GM19328 (cell line): ENCODE measurements around the gene PTPRD.

Experiments
- ATAC-seq: cut with Tn5 transposase; IDR thresholded peaks from one replicate; pipeline ENCODE4 v1.9.1; 2021; ENCODE audit warnings: mild to moderate bottlenecking, moderate library complexity; ENCODE audit not compliant: unreplicated experiment

The PTPRD gene

GRCh38 chr9:8637626-8638025 is 1975.2 kb downstream of the PTPRD start:
- no peak for ATAC-seq

DNA sequence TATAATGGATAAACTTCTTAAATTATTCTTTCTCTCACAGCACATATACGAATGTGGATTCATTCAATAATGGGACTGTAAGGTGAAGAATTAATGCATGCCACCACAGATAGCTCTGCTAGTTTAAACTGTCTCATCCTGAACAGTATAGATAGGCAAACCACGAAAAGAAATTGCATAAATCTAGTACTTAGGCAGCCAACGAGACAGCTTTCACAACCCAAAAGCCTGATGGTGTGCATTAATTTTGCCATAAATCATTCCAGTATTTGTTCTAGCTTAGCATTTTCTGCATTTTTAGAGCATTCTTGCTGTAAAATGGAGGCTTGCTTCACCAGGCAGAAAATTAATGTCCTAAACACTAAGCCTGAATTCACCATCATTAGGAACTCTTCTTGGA is 1979.0 kb downstream of the PTPRD start:
- no peak for ATAC-seq

DNA sequence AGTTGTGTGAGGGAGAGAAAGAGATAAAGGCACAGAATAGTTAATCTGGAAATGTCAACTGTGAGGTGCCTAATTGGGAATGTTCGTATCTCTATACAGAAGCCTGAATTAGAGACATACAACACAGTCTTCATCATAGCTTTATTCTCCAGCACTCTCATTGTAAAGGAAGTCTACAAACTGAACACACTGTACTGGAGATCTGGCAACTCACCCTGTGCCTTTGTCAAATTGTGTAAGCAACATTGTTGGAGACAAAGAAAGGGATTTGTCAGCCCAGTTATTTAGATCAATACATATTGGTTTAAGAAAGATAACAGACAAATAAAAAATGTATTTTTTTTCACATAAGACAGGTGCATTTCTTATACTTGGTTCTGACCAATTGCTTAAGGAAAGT is 1980.3 kb downstream of the PTPRD start:
- no peak for ATAC-seq

GRCh38 chr9:8628791-8629190 is 1984.0 kb downstream of the PTPRD start:
- ATAC-seq, result no peak

DNA sequence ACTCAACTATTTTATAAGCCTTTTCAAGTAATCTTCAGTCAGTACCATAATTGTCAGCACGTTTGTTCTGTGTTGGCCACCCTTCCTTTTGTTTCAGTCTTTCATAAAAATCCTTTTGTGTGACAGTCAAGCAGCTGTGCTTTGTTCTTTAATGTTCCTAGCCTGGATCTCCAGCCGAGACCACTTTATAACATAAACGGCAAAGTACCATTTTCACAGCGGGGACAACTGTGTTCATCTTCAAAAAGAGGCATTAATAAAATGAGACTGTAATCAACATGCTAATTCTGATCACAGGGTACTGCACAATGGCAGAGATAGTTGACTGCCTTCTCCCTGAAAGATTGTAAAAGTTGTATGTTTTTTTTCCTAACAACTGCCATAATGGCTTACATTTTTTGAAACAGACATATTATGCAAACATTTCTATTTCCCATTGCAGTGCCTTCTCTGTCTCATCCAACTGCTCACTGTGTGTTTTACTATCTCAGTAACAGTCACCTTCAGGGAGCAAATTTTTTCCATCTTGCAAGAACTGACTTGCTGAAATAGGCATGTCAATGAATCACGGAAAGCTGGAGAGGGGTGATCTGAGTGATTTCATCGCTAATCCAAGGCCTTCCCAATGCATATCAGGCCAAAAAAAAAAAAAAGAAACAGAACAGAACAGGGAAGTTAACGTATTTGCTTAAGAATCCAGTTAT is 1984.7 kb downstream of the PTPRD start:
- ATAC-seq, result no peak

- ATAC-seq, result no peak
These were observed 1989.9 kb downstream of the PTPRD start for GRCh38 chr9:8622871-8623270.

DNA sequence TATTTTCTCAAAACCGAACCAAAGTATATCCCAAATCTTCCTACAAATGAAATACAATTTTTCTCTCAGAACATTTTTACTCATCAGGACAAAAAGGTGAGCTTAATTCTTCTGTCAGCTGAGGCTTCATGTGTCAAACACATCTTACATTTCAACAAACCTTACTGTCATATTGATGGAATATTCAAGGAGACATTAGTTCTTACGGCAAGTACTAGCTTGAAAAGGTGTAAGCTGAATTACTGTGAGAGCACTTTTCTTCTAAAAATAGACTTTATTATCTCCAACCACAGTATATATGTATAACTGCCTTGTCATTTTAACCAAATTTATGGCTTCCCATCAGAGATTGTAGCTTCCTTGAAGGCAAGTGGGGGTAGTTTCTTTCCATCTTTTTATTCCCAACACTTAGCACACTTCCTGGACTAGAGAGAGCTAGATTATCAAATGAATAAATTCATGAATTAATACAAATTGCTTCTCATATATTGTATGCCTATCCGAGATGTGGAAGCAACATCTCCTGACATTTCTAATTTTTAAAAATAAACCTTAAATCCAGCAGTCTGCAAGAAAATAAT is 1990.5 kb downstream of the PTPRD start:
- ATAC-seq, result no peak

- ATAC-seq, result no peak
These were observed 1991.4 kb downstream of the PTPRD start for GRCh38 chr9:8621416-8621815.

DNA sequence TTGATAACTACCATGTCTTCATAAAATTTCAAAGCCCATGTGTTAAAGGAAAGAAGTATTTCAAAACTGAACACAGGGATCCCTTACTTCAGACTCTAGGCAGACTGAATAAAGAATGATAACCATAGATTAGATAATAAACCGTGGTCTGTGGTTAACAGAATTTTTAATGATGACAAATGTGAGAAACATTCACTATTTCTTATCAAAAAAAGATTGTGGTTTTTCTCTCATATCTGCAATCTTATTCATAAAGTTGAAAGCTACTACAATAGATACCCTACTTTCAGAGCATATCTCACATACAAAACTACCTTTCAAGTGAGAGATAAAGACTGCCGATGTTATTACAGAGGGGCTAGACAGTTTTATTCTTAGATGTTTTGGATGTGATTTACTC is 1996.4 kb downstream of the PTPRD start:
- ATAC-seq, result no peak

GRCh38 chr9:8614926-8615440 is 1997.8 kb downstream of the PTPRD start:
- no peak for ATAC-seq

GRCh38 chr9:8613346-8613825 is 1999.4 kb downstream of the PTPRD start:
- no peak for ATAC-seq

- no peak for ATAC-seq
These were observed 2001.6 kb downstream of the PTPRD start for GRCh38 chr9:8611153-8611552.

GRCh38 chr9:8610256-8610655 is 2002.5 kb downstream of the PTPRD start:
- no peak for ATAC-seq

- ATAC-seq, result no peak
These were observed 2007.7 kb downstream of the PTPRD start for GRCh38 chr9:8605096-8605495.

GRCh38 chr9:8604201-8604600 is 2008.6 kb downstream of the PTPRD start:
- ATAC-seq, result no peak

DNA sequence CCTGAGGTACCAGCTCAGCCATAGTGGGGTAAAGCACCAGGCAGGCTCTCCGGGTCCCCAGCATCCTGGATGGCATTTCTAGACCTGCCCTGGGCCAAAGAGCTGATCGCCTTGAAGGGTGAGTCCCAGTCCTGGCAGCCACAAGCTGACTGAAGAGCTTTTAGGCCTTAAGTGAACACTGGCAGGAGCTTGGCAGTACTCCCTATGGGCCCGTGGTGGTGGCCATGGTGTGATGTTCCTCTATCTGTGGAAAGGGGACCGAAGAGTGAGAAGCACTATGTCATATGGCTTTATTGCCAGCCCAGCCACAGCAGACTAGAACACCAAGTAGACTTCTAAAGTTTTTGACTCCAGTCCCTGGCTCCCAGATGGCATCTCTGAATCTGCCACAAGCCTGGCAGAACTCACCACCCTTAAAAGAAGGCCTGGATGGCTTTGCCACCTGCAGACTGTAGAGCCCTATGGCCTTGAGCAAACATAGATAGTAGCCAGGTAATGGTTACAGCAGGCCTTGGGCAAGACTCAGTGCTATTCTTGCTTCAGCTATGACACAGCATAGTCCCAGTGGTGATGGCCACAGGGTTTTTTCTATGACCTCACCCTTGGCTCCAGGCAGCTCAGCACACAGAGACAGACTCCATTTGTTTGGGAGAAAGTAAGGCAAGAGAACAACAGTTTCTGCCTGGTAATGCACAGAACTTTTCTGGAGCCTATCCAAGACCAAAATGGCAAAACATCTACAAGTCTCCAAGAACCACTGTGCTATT is 2011.7 kb downstream of the PTPRD start:
- no peak for ATAC-seq

- no peak for ATAC-seq
These were observed 2012.9 kb downstream of the PTPRD start for GRCh38 chr9:8599937-8600336.

GRCh38 chr9:8589476-8589875 is 2023.3 kb downstream of the PTPRD start:
- no peak for ATAC-seq

GRCh38 chr9:8585036-8585435 is 2027.8 kb downstream of the PTPRD start:
- no peak for ATAC-seq

DNA sequence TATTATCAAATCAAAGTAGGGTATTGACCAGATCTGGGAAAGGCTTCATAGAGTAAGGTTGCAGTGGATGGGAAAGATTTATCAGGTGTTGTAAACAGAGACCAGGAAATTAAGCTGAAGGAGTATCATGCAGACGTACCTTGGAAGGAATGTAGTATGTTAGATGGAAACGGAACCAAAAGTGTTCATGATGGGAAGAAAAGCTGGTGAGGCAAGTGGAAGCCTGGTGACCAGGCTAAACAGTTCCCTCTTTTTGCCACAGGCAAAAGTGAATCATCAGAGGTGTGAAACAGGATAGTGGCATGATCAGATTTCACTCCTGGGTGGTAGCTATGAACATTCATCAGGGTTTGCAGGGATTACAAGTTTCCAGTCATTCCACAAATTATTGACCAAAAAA is 2033.1 kb downstream of the PTPRD start:
- no peak for ATAC-seq

- ATAC-seq, result no peak
These were observed 2036.1 kb downstream of the PTPRD start for GRCh38 chr9:8576741-8577140.

DNA sequence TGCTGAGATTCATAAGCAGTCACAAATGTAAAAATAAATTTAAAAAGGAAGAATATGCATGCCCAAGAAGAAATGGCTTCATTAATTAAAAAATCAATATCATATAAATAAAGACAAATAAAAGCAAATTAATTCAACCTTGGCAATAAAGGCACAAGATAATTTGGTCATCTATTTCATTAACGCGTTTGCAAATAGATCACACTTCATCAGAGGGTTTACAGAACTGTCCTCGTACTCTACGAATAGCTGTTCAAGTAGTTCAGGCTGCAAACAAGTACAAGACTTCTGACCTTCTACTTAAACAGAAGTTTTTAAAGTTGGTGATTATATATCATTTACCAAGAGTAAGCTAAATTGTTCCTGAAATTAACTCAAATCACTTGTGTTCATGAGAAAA is 2038.0 kb downstream of the PTPRD start:
- ATAC-seq, result no peak
